ENCODE measurements around the gene CFAP141.
"Not testable (repeated sequence)": the region's sequence is repeated elsewhere in the genome, so short reads cannot be mapped to it uniquely, and the experiment has no call there.

Gene CFAP141

GRCh38 chr1:154207262-154207661 lies 1.1 kb upstream of the CFAP141 start:
- DNase-seq: no peak

DNA sequence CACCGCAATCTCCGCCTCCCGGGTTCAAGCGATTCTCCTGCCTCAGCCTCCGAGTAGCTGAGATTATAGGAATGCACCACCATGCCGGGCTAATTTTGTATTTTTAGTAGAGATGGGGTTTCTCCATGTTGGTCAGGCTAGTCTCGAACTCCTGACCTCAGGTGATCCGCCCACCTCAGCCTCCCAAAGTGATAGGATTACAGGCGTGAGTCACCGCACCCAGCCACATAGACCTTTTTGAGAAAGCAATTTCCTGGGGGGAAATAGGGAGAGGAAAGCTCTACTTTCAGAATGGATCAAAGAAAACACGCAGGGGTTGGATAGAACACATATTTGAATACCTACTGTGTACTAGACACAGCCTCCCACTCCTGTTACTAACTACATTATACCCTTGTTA lies 355 bp downstream of the CFAP141 start:
- not testable (repeated sequence) for DNase-seq

DNA sequence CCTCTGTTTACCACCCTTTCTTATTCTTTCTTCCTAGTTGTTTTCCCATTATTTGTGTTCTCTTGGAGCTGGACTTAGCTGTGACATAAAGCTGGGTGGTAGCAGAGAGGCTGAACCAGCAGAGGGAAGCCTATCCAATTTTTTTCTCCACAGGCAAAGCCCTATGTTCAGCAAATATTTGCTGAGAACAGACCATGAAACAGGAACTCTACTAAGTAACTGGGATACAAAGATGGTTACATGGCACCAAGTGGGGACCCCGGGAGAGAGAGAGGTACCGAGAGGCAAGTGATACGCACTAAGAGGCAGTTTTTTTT lies 6.6 kb downstream of the CFAP141 start:
- no peak for DNase-seq

DNA sequence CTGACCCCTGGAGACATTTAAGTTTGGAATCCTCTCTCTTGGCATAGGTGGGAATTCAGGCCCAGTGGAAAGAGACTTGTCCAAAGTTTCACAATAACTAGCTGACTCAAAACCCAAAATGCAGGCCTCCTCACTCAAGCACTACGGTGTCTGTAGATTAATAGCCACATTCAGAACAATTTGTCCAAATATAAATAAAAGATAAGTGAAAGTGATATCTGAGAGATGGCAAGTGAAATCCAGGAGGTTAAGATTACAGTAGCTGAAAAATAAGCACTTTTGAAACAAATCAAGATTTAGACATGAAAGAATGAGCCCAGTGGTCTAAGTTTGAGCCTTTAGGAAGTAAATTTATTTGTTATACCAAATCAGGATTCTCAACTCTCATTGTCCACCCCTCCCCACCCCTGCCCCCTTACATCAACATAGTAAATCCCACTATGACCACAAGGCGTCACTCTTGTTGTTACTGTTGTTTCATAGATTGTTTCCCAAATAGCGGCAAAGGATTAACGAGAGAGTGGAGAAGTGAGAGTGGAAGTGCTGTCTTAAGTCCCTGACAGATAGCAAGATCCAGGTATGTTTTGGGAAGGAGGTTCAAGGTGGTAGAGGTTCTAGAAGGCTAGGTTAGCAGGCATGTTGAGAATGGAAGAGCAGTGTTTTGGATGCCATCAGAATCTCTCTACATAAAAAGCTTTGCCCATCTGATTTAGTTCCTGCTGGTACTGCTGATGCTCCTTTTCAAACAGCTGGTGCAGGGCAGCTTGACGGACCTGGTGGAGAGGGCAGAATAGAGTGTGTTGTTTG lies 7.2 kb downstream of the CFAP141 start:
- no peak for DNase-seq

DNA sequence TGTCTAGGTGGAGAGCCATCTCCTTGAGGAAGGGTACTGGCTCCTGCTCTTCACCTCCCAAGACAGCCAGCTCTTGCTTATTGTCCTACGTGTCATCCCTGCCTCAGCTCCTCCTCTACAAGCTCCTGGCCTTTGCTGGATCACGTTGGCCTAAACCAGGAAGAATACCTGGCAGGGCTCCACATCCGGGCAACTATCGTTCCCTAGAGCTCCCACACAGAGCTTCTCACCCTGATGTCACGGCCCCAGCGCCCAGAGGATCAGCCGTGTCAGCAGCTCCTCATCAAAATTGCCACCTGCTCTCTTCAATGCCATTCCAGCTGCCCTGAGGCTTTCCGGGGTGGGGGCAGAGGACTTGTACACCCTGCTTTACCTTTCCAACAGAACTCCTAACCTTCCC lies 12.3 kb downstream of the CFAP141 start:
- DNase-seq: no peak

- no peak for DNase-seq
These were observed 13.7 kb downstream of the CFAP141 start for GRCh38 chr1:154192476-154192875.

- DNase-seq: no peak
These were observed 14.1 kb downstream of the CFAP141 start, which contains the start of gene TPM3 for GRCh38 chr1:154191990-154192461. TSS of gene TPM3 (minus strand) at chr1:154192100. CDS start at chr1:154192018, 82 bp downstream.

DNA sequence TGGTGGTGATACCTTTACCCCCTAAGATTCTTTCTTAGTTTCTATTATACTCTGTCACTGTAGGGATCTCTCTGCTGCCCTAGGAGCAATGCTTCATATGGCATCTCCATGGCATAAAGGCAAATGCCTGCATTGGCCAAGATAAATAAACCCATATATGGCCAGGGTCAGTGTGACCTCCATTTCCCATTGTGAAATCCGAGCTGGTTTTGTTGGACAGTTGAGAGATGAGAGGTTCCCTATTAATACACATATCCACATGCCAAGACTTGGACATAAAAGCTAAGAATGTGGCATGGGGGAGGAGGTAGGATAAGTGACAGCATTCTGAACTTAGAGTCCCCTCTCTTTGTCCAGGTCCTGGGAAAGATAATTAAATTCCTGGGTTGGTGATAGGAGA lies 15.6 kb downstream of the CFAP141 start:
- DNase-seq: no peak

DNA sequence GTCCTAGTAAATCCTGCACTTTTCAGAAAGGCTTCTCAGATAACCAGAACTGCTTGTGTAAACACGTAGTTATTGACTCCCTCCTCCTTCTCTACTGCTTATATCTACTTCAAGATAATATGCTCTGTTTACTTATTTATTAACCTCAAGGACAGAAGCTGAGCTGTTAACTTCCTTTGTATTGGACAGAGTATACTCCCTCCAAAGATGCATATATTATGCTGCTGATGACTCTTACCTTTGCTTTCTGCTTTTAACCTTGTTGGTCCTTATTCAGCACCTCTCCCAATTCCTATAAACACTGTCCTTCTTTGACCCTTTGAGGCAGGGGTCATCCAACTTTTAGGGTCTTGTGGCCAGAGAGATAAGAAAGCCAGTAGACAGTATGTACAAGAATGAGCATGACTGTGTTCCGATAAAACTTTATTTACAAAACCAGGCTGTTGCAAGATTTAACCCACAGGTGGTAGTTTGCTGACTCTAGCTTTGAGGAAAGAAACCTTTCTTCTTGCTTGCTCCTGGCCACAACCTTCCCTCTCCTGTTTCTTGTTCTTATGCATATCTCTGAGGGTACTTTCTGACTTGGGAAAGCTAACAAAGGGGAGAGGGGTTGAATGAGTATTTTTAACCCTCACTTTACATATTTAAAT lies 19.2 kb downstream of the CFAP141 start:
- DNase-seq: no peak

GRCh38 chr1:154186177-154186576 lies 20.0 kb downstream of the CFAP141 start:
- DNase-seq: no peak

DNA sequence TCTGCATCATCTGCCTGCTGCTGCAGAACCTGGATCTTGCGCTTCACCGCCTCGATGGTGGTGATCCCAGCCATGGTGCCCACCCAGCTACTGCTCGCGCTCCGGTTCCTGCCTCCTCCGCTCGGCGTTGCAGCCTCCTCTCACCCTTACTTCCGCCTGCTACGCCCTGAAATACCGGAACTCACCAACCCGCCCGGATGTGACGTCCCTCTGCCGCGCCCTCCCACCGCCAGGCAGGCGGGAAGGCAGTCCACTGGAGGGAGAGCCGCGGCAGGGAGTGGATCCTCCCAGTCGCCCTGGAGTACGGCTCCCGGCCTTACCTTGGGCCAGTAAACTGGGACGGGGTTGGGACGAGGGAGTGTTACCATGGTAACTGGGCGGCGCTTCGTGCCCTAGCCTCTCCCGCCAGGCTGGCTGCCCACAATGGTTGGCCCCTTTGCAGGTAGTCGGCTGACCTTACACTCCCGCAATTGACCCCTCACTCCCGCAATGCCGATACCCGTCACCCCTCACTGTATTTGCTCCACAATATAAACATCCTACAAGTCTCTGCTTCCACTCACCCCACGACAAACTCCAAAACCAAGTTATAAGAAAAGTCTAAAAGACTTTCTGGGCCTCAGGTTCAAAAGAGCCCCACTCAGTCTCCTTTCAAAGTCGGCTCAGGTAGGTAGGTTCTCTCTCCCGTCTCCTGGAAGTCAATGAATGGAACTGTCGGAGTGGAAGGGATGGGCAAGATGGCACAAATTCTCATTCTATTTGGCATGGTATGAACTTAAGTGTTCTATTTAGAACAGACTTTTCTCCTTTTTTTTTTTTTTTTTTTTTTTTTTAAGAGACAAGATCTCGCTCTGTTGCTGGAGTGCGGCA lies 22.9 kb downstream of the CFAP141 start:
- DNase-seq: peak; percentile 98

DNA sequence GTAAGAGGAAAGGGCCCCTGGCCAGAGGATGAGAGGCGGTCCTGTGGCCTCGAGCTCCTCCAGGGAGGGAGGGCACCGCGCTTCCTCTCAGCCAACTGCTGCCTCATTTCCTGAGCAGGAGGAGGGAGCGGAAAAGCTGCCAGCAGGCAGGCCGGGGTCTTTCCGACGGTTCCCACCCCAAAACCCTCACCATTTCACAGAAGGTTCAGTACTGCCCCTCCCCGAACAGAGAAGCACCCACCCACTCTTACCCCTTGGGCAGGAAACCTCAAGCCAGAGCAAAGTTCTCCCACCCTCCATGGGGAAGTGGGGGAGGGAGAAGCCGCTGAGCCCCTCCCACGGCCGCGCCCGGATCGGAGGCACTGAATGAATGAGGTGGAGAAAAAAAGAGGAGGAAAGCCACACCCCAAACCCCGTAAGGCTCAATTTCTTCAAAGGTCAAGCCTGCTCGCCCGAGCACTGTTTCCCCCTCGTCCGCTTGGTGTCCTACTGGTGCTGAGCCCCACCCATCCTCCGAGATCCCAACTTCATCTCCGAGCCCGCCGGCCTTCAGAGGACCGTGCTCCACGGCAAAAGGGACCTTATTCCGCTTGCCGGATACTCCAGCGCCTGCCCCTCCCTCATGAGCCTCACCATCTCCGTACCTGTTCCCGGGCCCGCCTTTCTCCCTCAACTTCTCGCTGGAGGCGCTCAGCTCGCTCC lies 23.6 kb downstream of the CFAP141 start:
- DNase-seq: peak; percentile 87

DNA sequence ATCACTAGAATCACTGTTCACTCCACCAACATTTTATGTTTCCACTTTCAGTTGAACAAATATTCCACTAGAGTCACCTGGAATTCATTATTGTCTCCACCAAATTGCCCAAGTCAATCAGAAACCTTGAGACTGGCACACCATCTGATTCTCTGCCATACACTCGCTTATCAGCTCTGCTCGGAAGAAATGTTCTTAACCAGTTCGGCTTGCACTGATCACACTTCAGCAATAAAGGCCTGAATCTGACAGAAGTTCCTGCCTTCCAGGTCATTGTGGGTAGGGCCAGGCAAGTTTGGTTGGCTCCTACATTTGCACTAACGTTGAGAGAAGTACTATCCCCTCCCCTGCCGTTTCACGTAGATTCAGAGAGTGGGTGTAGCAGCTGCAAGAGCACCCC lies 24.2 kb downstream of the CFAP141 start:
- DNase-seq: no peak

GRCh38 chr1:154179946-154180687 lies 26.0 kb downstream of the CFAP141 start:
- no peak for DNase-seq

DNA sequence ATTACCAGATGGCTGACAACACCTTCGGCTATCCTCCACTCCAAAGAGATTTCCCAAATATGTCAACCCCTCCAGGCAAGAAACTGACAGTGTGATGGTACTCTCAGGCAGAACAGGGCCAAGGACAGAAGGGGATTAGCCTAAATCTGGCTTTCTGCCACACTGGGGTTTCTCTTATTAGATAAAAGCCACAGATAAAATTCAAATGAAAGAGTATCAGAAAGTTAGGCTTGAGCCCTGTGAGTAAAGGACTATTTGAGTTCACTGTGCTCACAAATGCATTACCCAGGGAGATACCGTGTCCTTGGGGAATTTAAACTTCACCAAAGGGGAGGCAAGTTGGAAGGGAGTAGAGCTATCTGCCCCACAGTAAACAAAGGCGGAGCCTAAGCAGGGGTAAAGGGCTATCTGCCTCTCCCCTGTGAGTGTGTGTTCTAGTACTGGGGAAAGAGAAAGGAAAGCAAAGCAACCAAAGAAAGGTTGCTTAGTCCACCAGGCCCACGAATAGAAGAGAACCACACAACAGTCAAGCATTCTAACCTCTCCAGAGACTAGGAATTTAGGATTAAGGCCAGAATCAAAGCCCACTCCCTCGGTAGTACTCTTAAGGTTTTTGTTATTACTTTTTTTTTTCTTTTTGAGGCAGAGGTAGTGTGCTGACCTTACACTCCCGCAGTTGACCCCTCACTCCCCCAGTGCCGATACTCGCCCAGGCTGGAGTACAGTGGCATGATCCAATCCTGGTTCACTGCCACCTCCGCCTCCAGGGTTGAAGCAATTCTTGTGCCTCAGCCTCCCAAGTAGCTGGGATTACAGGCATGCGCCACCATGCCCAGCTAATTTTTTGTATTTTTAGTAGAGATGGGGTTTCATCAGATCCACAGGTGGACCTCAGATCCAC lies 27.0 kb downstream of the CFAP141 start:
- no peak for DNase-seq

GRCh38 chr1:154178013-154178412 lies 28.1 kb downstream of the CFAP141 start:
- DNase-seq: no peak

DNA sequence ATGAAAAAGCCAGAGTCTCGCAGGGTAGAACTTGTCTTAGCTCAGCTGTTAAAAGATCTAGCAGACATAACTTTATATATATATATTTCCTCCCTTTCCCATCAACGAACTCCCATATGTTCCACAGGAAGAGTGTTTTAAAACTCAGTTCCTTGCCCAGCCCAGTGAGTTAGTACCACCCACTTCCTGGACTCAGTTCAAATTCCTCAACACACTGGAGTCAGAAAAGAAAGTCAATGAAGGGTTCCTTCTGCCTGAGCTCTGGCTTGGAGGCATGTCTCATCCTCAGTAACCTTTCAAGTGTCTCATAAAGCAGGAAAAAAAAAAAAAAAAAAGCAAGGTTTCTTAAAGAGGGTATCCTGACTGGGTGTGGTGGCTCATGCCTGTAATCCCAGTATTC lies 29.8 kb downstream of the CFAP141 start:
- no peak for DNase-seq

DNA sequence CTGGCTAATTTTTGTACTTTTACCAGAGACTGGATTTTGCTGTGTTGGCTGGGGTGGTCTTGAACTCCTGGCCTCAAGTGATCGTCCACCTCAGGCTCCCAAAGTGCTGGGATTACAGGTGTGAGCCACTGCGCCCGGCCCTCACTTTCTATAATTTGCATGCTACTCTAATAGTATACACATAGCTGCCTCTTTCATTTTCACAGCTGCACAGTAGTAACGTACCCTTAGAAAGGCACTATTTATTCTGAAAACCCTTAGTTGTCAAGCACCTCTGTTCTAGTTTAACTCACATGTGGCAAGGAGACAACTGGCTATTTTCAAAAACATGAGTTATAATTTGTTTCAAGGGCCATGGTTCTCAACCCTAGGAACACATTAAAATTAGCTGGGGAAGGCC lies 31.5 kb downstream of the CFAP141 start:
- no peak for DNase-seq

GRCh38 chr1:154171880-154172279 lies 34.3 kb downstream of the CFAP141 start:
- DNase-seq: no peak

GRCh38 chr1:154171223-154171583 lies 34.9 kb downstream of the CFAP141 start:
- no peak for DNase-seq

Data from femur (tissue), 1 donor.